Stimulated activated CD8-positive, alpha-beta memory T cell treated with anti-CD3 and anti-CD28 coated beads, Interleukin-2, amount 100 ng/mL, for 1 hour (primary cell): ENCODE measurements around the gene RAB39A.

Experiments
- DNase-seq, 2 donors: peaks; one replicate each; pipeline ENCODE4 v3.0.0-alpha.2; 2020; ENCODE audit warnings: low read depth in 2 of 2

RAB39A gene

GRCh38 chr11:107961480-107961879 lies 33.2 kb downstream of the RAB39A start:
- DNase-seq, result no peak

DNA sequence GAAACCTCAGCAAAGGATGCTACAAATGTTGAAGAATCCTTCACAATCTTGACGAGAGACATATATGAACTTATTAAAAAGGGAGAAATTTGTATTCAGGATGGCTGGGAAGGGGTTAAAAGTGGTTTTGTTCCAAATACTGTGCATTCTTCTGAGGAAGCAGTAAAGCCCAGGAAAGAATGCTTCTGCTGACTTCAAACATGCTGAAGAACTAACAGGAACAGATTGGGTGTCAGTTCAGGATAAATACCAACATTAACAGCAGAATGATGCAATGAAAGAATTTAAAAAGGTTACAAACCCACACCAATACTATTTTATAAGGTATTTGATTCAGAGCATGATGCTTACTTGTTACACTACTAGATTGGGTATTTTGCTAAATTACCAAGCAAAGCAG lies 33.9 kb downstream of the RAB39A start:
- DNase-seq, result no peak

DNA sequence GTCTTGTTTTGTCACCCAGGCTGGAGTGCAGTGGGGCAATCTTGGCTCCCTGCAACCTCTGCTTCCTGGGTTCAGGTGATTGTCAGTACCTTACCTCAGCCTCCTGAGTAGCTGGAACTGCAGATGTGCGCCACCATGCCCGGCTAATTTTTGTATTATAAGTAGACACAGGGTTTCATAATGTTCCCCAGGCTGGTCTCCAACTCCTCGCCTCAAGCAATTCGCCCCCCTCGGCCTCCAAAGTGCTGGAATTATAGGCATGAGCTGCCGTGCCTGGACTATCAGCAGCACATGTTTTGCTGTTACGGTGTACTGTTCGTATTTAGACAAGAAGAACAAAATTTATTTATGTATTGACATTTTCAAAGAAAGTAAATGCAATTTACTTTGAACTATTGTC lies 34.8 kb downstream of the RAB39A start:
- no peak for DNase-seq

GRCh38 chr11:107969219-107969618 lies 41.0 kb downstream of the RAB39A start:
- DNase-seq, result no peak

GRCh38 chr11:107970049-107970448 lies 41.8 kb downstream of the RAB39A start:
- DNase-seq, result no peak

GRCh38 chr11:107973641-107974040 lies 45.4 kb downstream of the RAB39A start:
- no peak for DNase-seq

GRCh38 chr11:107988397-107989158 lies 60.3 kb downstream of the RAB39A start:
- DNase-seq, result no peak

DNA sequence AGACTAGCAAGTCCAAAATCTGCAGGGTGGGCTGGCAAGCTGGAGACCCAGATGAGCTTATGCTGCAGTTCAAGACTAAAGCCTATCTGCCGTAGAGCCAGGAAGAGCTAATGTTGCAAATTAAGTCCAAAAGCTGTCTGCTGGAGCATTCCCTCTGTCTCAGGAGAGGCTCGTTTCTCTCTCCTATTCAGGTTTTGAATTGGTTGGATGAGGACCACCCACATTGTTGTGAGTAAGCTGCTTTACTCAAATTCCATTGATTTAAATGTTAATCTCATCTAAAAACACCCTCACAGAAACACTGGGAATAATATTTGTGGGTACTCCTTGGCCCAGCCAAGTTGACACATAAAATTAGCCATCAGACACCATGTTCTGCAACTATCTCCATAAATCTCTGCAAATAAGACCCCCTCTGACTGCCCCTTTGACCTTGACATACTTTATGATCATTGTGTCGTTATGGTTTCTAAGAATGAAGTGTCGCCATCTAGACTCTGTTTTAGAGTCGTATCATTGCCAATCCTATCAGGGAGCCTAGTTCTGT lies 63.7 kb downstream of the RAB39A start:
- no peak for DNase-seq

DNA sequence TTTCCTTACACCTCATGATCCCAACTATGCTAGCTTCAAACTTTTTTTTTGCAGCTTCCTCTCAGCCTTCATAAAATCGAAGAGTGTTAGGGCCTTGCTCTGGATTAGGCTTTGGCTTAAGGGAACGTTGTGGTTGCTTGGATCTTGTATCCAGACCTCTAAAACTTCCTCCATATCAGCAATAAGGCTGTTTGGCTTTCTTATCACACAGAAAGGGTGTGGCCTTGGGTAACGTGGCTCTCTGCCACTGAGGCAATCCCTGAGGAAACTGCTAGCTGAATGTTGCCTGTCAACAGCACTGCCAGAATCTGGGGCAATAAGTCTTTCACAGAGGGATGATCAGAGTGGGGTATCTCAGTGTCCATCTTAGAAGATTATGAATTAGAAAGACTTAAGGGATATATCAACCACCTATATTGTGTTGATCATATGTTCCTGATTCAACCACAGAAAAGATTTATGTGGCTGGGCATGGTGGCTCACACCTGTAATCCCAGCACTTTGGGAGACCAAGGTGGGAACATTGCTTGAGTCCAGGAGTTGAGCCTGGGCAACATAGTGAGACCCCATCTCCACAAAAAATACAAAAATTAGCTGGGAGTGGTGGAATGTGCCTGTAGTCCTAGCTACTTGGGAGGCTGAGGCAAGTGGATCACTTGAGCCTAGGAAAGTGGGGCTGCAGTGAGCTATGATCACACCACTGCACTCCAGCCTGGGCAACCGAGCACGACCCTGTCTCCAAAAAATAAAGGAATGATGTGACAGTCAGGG lies 67.9 kb downstream of the RAB39A start:
- DNase-seq, result no peak

GRCh38 chr11:107998761-107999160 lies 70.5 kb downstream of the RAB39A start:
- DNase-seq, result no peak

DNA sequence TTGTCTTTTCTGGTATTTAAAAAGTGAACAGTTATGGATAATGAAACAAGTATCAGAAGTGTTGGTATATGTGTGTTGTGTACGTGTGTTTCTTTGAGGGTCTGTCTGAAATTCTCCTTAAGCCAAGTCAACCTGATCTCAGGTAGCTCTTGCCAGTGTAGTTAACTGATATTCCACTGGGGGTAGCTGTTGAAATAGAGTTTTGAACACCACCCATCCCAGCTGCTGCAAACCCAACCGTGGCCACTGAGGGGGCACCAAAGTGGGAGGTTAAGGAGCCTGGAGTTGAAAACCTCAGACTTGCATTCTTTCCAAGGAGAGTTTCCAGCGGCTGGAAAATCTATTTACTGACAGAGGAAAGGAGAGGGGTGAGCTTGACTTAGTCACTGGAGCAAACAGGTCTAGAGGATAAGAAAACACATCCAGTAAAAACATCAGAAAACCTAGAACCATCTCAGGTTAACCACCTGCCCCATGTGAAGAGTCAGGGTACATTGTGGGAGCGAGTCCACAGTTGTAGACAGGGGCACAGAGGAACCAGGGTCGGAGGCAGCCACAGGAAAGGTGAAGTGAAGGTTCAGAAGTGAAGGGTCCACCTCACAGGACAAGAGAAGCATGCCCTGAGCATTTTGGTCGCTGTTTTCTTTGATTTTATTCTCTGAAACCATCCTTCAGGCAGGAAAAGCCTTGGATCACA lies 71.7 kb downstream of the RAB39A start:
- peak in 1 of 2 donors; percentile 3 for DNase-seq

GRCh38 chr11:108002476-108002875 lies 74.2 kb downstream of the RAB39A start:
- DNase-seq, result no peak

DNA sequence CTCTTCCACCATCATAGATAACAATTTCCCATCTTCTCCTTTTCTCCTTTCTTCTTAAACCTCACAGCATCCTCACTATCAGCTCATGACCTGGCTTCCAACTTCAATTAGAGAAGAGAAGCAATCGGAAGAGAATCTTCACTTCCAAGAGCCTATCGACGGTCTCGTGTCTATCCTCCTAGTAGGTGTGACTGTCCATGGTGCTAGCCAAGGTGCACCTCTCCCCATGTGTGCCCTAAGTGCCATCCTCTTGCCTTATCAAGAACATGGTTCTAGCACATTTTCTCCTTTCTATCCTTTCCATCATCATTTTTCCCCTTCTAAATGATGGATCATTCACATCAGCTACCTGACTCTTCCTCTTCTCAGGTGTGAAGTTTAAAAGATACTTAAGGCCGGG lies 75.4 kb downstream of the RAB39A start:
- DNase-seq, result no peak

- no peak for DNase-seq
Measured at GRCh38 chr11:108007819-108008218, 79.6 kb downstream of the RAB39A start.

DNA sequence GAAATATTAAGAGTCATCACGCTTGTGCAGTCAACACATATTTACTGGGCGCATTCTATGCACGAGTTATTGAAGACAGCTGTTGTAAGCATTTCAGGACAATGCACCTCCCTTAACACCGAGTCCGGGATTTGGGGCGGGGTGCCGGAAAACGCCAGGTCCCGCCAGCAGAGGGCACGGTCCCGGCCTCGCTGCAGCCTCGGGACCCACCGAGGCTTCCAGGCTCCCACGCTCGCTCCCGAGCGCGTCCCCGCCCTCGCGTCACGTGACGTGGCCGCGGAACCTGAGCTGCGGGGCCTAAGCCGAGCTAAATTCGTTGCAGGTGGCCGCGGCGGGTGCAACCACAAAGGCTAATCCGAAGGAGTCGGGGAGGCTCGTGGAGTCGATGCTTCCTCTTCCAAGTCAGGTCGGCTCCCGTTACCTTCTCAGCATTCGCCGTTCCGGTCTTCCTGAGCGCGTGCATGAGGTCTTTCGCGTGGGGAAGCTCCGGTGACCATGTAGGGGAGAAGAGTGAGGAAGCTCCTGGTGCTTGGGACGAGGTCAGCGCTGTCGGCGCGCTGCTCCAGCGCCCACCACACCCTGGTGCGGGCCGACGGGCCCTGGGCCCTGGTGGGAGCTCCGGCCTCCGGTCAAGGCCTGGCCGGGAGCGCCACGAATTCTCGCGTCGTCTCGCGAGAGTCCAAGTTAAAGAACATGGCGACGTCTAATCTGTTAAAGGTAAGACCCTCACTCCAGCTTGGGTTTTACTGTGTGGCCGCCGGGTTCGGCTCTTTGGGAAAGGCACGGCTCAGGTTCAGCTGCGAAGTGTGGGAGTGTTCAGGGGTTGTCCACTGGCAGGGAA lies 80.6 kb downstream of the RAB39A start, which contains the start of gene CUL5:
TSS of gene CUL5 (plus strand) at position 243 of the 841 bp plus-strand sequence. CDS start at position 694, 451 bp downstream.
- peak; percentile 76 to 80 for DNase-seq

GRCh38 chr11:108009497-108010370 lies 81.5 kb downstream of the RAB39A start:
- no peak for DNase-seq

- no peak for DNase-seq
Measured at GRCh38 chr11:108012139-108012725, 84.0 kb downstream of the RAB39A start.
